Stimulated activated naive CD8-positive, alpha-beta T cell treated with anti-CD3 and anti-CD28 coated beads, Interleukin-15, Interleukin-2, amounts not matched to agents 100 U/mL and 50 U/mL, for 24 hours (primary cell): ENCODE data around the gene ZNF433.

Experiments
- ATAC-seq: fragments of 150-1000 bp; cut with Tn5 transposase; one replicate; pipeline ENCODE4 v1.10.0; 2021
- DNase-seq: peaks from one replicate; pipeline ENCODE4 v3.0.0; 2021

Gene ZNF433

GRCh38 chr19:11989112-11989456 is 46.4 kb downstream of the ZNF433 start:
- no peak for ATAC-seq
- no peak for DNase-seq

- peak; percentile 96 for DNase-seq
- ATAC-seq: peak; percentile 99
Measured at GRCh38 chr19:11987405-11988281, 47.8 kb downstream of the ZNF433 start.

GRCh38 chr19:11986754-11987153 is 48.7 kb downstream of the ZNF433 start:
- ATAC-seq: no peak

GRCh38 chr19:11984986-11985385 is 50.5 kb downstream of the ZNF433 start:
- no peak for ATAC-seq
- peak; percentile 22 for DNase-seq

More at GRCh38 chr19:11986754-11987153, 48.7 kb downstream of the ZNF433 start:
- no peak for DNase-seq

- DNase-seq: no peak
- ATAC-seq: no peak
Measured at GRCh38 chr19:11982526-11982925, 53.0 kb downstream of the ZNF433 start.

- ATAC-seq (no peak), DNase-seq (no peak)
Measured at GRCh38 chr19:11979527-11979926, 56.0 kb downstream of the ZNF433 start.

GRCh38 chr19:11978492-11979100 is 56.9 kb downstream of the ZNF433 start:
- ATAC-seq (no peak), DNase-seq (no peak)

GRCh38 chr19:11973019-11973810 is 62.3 kb downstream of the ZNF433 start:
- ATAC-seq (no peak), DNase-seq (no peak)

- ATAC-seq: no peak
- no peak for DNase-seq
Measured at GRCh38 chr19:11971041-11971440, 64.4 kb downstream of the ZNF433 start.

- no peak for ATAC-seq
- no peak for DNase-seq
Measured at GRCh38 chr19:11970174-11970573, 65.3 kb downstream of the ZNF433 start.

- peak; percentile 91 for DNase-seq
Measured at GRCh38 chr19:11964858-11965645, 70.4 kb downstream of the ZNF433 start, which contains the start of gene ZNF763. Gene ZNF763, plus strand, starts transcription at chr19:11965040. Its CDS starts 169 bp downstream, at chr19:11965209.

More at GRCh38 chr19:11964858-11965645, 70.4 kb downstream of the ZNF433 start, which contains the start of gene ZNF763:
- ATAC-seq: peak; percentile 98
